GM10248 (cell line): ENCODE measurements around the gene A4GALT.
A peak's percentile ranks its signal among the peaks of the same experiment; 100 is the strongest.

Experiments
- CTCF ChIA-PET: fragments of 300-600 bp; sonication (Branson Sonifier 250); formaldehyde crosslinking; extraction: SDS; loops from one replicate; lab custom pipeline; 2021; ENCODE audit warnings: antibody characterized with exemption; lab: Yijun Ruan, JAX
- POLR2A ChIA-PET: fragments of 350-650 bp; sonication (Branson Sonifier 250); formaldehyde crosslinking; extraction: SDS; loops from one replicate; lab custom pipeline; 2020; ENCODE audit warnings: antibody characterized with exemption; lab: Yijun Ruan, JAX
- DNase-seq: peaks from one replicate; pipeline ENCODE4 v3.0.0; 2012; ENCODE audit errors: extremely low spot score
- TF ChIP-seq, protein P1 (sequence below): IDR thresholded peaks from 2 replicates; pipeline ENCODE4 v1.5.1; 2012; ENCODE audit warnings: mild to moderate bottlenecking, low read depth; ENCODE audit errors: extremely low read depth, missing control alignments, control extremely low read depth

The A4GALT gene, protein sequence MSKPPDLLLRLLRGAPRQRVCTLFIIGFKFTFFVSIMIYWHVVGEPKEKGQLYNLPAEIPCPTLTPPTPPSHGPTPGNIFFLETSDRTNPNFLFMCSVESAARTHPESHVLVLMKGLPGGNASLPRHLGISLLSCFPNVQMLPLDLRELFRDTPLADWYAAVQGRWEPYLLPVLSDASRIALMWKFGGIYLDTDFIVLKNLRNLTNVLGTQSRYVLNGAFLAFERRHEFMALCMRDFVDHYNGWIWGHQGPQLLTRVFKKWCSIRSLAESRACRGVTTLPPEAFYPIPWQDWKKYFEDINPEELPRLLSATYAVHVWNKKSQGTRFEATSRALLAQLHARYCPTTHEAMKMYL

DNA sequence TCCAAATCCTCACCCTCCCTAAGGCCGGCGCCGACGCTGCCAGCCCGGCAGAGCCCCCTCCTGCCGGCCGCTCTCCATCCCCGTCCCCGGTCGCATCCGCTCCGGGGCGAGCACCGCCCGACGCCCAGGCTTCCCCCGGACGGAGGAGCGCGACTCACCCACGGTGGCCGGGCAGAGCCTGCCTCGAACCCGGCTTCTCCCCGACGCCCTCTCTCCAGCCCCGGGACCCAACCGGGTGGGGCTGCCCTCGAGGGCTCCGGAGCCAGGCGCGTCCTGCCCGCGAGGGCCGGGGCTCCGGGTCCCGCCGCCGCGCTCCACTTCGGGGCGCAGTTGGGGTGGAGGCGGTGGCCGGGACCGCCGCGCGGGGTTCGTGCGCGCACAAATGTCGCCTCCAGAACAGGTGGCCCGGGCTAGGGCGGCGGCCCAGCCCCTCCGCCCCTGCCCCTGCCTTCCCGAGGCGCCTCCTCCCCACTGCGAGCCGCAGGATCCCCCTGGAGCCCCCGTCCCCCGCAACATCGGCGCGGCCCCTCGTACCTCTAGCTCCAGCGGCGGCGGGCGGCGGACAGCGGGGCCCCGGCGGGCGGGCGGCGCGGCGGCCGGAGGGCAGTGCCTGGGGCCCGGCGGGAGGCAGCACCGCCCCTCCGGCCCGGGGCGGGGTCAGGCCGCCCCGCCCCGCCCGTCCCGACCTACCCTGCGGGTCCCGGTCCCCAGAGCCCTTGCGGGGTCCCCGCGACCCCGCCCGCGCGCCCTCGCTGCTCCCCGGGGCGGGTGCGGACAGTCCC, at the start of gene A4GALT:
A4GALT (minus strand) TSS at position 608 of the 782 bp plus-strand sequence. CDS start 26,919 bp downstream, outside the sequence.
- DNase-seq: peak; percentile 80
- ChIA-PET POLR2A (no interaction called here), CTCF (no interaction called here)
- TF ChIP-seq, protein P1, sequence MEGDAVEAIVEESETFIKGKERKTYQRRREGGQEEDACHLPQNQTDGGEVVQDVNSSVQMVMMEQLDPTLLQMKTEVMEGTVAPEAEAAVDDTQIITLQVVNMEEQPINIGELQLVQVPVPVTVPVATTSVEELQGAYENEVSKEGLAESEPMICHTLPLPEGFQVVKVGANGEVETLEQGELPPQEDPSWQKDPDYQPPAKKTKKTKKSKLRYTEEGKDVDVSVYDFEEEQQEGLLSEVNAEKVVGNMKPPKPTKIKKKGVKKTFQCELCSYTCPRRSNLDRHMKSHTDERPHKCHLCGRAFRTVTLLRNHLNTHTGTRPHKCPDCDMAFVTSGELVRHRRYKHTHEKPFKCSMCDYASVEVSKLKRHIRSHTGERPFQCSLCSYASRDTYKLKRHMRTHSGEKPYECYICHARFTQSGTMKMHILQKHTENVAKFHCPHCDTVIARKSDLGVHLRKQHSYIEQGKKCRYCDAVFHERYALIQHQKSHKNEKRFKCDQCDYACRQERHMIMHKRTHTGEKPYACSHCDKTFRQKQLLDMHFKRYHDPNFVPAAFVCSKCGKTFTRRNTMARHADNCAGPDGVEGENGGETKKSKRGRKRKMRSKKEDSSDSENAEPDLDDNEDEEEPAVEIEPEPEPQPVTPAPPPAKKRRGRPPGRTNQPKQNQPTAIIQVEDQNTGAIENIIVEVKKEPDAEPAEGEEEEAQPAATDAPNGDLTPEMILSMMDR: no peak

DNA sequence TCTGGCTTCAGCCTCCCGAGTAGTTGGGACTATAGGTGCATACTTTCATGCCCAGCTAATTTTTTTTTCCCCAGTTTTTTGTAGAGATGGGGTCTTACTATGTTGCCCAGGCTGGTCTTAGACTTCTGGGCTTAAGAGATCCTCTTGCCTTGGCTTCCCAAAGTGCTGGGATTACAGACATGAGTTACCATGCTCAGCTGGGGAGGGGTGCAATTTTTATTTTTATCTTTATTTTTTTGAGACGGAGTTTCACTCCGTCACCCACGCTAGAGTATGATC, 49.7 kb upstream of the A4GALT start:
- DNase-seq: no peak
- TF ChIP-seq, protein P1: no peak
- ChIA-PET POLR2A (no interaction called here), CTCF (interaction anchor here (0.8 to 2.7 kb wide), 4 partner anchors 17 to 264 kb away, joined by 3 to 12 read pairs (median 5); no protein-coding TSS in a partner anchor)

DNA sequence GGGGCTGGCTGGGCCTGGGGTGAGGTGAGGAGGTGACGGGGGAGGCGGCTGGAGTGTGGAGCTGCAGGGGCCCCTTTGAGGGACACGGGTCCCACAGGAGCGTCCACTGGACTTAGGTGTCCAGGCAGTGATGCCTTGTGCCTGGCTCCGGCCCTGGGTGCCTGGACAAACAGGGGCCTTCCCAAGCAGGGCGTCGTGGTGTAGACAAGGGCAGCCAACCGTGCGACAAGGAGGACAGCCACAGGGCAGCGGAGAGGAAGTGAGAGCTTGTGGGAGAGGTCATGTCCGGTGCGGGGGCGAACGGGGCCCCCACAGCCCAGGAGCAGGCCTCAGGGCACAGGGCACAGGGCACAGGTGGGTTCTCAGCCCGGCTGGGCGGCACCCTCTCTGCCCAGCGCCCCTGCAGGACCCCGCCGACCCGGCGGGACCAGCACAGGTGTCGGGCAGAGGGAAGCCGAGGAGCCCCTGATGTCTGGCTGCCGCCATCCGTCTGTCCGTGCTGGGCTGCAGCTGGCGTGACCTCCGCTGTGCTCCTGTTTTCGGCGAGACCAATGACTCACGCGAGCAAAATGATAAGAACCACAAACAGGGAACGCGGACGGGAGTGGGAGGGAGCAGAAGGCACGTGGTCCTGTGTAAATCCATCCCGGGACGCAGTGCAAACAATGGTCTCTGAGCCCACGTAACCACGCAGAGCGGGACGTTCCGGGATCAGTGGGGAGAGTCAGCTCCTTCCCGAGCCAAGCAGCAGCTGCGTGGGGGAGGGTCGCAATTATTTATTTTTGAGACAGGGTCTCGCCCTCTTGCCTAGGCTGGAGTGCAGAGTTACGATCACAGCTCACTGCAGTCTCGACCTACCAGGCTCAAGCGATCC, 49.1 kb upstream of the A4GALT start:
- TF ChIP-seq, protein P1: no peak
- CTCF ChIA-PET: interaction anchor here (0.8 to 2.7 kb wide), 4 partner anchors 16 to 264 kb away, joined by 3 to 12 read pairs (median 5); no protein-coding TSS in a partner anchor
- peak; percentile 89 for DNase-seq
- POLR2A ChIA-PET: no interaction called here

DNA sequence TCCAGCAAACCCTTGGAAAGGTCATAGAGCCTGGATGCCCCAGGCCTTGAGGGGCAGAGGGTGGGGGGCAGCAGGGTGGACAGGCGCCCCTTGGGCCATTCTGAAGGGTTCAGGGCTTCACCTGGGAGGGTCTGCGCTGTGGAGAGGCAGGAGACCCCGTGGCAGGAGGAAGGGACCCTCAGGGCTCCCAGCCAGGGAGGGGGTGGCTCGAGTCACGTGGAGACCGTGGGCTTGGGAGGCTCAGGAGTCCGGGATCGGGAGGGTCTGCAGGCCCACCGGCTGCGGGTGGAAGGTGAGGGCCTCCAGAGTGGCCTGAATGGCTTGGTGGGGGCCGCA, 48.5 kb upstream of the A4GALT start:
- POLR2A ChIA-PET: no interaction called here
- DNase-seq: no peak
- TF ChIP-seq, protein P1: no peak
- CTCF ChIA-PET: interaction anchor here (2.7 kb wide), 1 partner anchor 16 kb away, joined by 12 read pairs; no protein-coding TSS in a partner anchor

DNA sequence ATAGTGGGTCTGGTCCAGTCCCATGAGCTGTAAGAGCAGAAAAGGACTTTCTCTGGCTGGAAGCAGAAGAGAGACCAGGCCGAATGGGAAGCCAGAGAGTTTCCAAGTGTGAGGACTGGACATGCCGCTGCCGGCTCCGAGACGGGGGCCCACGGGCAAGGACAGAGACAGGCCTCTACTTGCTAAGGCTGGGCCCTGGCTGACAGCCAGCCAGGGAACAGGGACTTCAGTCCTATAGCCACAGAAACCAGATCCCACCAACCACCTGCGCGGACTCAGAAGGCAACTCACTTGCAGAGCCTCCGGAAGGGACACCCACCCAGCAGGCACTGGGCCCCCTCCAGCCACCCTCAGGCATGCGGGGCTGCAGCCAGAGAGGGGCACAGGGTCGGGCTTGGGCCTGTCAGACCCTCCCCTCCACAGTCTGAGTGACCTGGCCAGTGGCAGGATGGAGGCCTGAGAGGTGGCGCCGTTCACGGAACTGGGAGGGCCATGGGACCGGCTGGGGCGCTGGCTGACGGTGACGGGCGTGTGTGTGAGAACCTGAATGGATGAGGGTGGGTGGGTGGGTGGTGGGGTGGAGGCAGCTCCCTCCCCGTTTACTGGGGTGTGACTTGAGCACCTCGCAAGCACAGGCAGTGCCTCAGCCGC, 47.8 kb upstream of the A4GALT start:
- no peak for DNase-seq
- TF ChIP-seq, protein P1: no peak
- ChIA-PET POLR2A (no interaction called here), CTCF (no interaction called here)
